ENCODE data around the gene JAM3. TPM values are rescaled to one million over a fixed set of nuclear protein-coding genes. Genes with fewer than 3 reads are reported as not detected.
A peak's percentile ranks its signal among the peaks of the same experiment; 100 is the strongest.

Gene JAM3
- total RNA-seq, 2 donors from 2014 or later: 9.6 to 13.2 TPM

- H3K4me3 ChIP-seq: no peak overlapping the region
- peaks cover 0 to 4% (median 0%) of the 10 kb centered on the region in 3 donors for H3K9me3 ChIP-seq
- DNase-seq (no peak), ATAC-seq (no peak)
- intact Hi-C loops (cut with DNase I): loop anchor here (10.0 kb wide), 1 partner anchor 78 kb away; no protein-coding TSS in a partner anchor
- no peaks in the 10 kb centered on the region for H3K27me3 ChIP-seq
- no peaks in the 10 kb centered on the region for H3K4me1 ChIP-seq
- TF ChIP-seq CTCF (IDR thresholded peaks at IDR 0.05): no peak
- TF ChIP-seq POLR2A (IDR thresholded peaks at IDR 0.05): no peak
- no peaks in the 10 kb centered on the region for H3K36me3 ChIP-seq (replicated peaks in 1 of 2; ENCODE audit: insufficient read depth in 1 of 2, low read depth in 2 of 2)
- H3K27ac ChIP-seq: no peak overlapping the region
Measured at GRCh38 chr11:134132808-134133207, 63.9 kb downstream of the JAM3 start.

GRCh38 chr11:134134167-134134566, 65.3 kb downstream of the JAM3 start:
- no peaks in the 10 kb centered on the region for H3K27me3 ChIP-seq
- H3K4me1 ChIP-seq: no peaks in the 10 kb centered on the region
- no peak overlapping the region for H3K4me3 ChIP-seq
- ATAC-seq: no peak
- TF ChIP-seq POLR2A (IDR thresholded peaks at IDR 0.05) (no peak), CTCF (IDR thresholded peaks at IDR 0.05) (no peak)
- DNase-seq: no peak
- intact Hi-C loops (cut with DNase I): loop anchor here (10.0 kb wide), 1 partner anchor 79 kb away; no protein-coding TSS in a partner anchor
- H3K36me3 ChIP-seq (replicated peaks in 1 of 2; ENCODE audit: insufficient read depth in 1 of 2, low read depth in 2 of 2): no peaks in the 10 kb centered on the region
- WGBS, 2 donors: 86 to 88% methylated on average over 1 of the region's 1 CpG
- H3K27ac ChIP-seq: no peak overlapping the region
- H3K9me3 ChIP-seq: peaks cover 0 to 4% (median 0%) of the 10 kb centered on the region in 3 donors

- DNase-seq: no peak
- no peaks in the 10 kb centered on the region for H3K36me3 ChIP-seq (replicated peaks in 1 of 2; ENCODE audit: insufficient read depth in 1 of 2, low read depth in 2 of 2)
- WGBS, 2 donors: 81 to 90% methylated on average over 9 of the region's 9 CpGs
- no peaks in the 10 kb centered on the region for H3K4me1 ChIP-seq
- H3K27me3 ChIP-seq: no peaks in the 10 kb centered on the region
- H3K27ac ChIP-seq: no peak overlapping the region
- no peaks in the 10 kb centered on the region for H3K9me3 ChIP-seq
- no peak overlapping the region for H3K4me3 ChIP-seq
- intact Hi-C loops (cut with DNase I): loop anchor here (5.0 to 10.0 kb wide), 2 partner anchors 84 to 206 kb away; no protein-coding TSS in a partner anchor
- no peak for ATAC-seq
- no peak for TF ChIP-seq POLR2A (IDR thresholded peaks at IDR 0.05)
- no peak for TF ChIP-seq CTCF (IDR thresholded peaks at IDR 0.05)
Measured at GRCh38 chr11:134138376-134138775, 69.5 kb downstream of the JAM3 start.

GRCh38 chr11:134139303-134139872, 70.5 kb downstream of the JAM3 start:
- TF ChIP-seq CTCF (IDR thresholded peaks at IDR 0.05): no peak
- no peak for TF ChIP-seq POLR2A (IDR thresholded peaks at IDR 0.05)
- intact Hi-C loops (cut with DNase I): loop anchor here (5.0 to 10.0 kb wide), 2 partner anchors 85 to 207 kb away; no protein-coding TSS in a partner anchor
- 61 to 67% methylated on average over 12 of the region's 12 CpGs for WGBS, 2 donors
- H3K27me3 ChIP-seq: no peaks in the 10 kb centered on the region
- ATAC-seq (no peak), DNase-seq (no peak)
- no peak overlapping the region for H3K27ac ChIP-seq
- no peaks in the 10 kb centered on the region for H3K9me3 ChIP-seq
- no peak overlapping the region for H3K4me3 ChIP-seq
- H3K4me1 ChIP-seq: no peaks in the 10 kb centered on the region
- H3K36me3 ChIP-seq (replicated peaks in 1 of 2; ENCODE audit: insufficient read depth in 1 of 2, low read depth in 2 of 2): no peaks in the 10 kb centered on the region

GRCh38 chr11:134139873-134140331, 71.0 kb downstream of the JAM3 start:
- Histone ChIP-seq H3K4me3 (no peak overlapping the region), H3K36me3 (replicated peaks in 1 of 2; ENCODE audit: insufficient read depth in 1 of 2, low read depth in 2 of 2) (no peaks in the 10 kb centered on the region), H3K27ac (no peak overlapping the region), H3K4me1 (no peaks in the 10 kb centered on the region), H3K27me3 (no peaks in the 10 kb centered on the region), H3K9me3 (no peaks in the 10 kb centered on the region)
- ATAC-seq: peak; percentile 78
- TF ChIP-seq POLR2A (IDR thresholded peaks at IDR 0.05) (no peak), CTCF (IDR thresholded peaks at IDR 0.05) (peak; percentile 68 to 88 (median 80))
- DNase-seq: peak; percentile 64 to 74 (median 66)
- 31 to 39% methylated on average over 10 of the region's 10 CpGs for WGBS, 2 donors
- intact Hi-C loops (cut with DNase I): loop anchor here (5.0 to 10.0 kb wide), 2 partner anchors 85 to 208 kb away; no protein-coding TSS in a partner anchor
